ENCODE measurements around the gene FCAMR.
A peak's percentile ranks its signal among the peaks of the same experiment; 100 is the strongest.

Gene FCAMR, protein sequence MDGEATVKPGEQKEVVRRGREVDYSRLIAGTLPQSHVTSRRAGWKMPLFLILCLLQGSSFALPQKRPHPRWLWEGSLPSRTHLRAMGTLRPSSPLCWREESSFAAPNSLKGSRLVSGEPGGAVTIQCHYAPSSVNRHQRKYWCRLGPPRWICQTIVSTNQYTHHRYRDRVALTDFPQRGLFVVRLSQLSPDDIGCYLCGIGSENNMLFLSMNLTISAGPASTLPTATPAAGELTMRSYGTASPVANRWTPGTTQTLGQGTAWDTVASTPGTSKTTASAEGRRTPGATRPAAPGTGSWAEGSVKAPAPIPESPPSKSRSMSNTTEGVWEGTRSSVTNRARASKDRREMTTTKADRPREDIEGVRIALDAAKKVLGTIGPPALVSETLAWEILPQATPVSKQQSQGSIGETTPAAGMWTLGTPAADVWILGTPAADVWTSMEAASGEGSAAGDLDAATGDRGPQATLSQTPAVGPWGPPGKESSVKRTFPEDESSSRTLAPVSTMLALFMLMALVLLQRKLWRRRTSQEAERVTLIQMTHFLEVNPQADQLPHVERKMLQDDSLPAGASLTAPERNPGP

DNA sequence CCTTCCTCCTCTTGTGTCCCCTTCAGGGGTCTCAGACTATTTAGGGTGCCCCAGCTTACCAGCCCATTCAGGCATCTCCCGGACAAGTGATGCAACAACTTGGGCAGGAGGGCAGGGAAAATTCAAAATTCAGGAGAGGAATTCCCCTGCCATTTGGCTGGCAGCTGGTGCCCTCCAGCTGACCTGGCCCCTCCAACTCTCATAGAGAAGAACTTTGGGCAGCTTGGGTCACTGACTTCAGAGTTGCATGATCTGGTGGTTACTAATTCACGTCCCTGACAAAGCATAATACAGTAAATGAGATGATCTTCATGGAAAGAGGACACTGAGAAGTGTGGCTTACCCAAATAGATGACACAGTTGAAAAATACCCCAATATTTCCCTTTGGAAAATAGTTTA, at the start of gene FCAMR:
Gene FCAMR, minus strand, starts transcription at position 15 of the 400 bp plus-strand sequence. CDS start 335 bp downstream, outside the sequence.
- DNase-seq (ENCODE audit: low read depth) = no peak

DNA sequence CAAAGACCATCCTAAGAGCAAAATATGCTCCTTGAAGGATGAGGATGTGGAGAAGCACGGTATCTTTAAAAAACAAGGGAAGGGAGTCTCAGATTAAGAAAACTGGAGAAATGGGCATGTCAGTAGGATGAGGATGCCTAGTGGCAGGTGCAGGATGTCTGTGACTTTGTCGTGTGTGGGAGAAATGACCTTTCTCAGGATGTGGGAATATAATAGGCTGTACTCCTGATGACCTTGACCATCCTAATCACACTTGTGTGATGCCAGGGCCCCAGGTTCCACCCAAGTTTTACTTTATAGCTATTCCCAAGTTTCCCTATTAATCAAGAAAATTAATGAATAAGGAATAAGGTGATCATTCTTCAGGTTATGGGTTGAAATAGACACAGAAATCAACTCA, 49.4 kb upstream of the FCAMR start:
- DNase-seq (ENCODE audit: low read depth) = no peak

DNA sequence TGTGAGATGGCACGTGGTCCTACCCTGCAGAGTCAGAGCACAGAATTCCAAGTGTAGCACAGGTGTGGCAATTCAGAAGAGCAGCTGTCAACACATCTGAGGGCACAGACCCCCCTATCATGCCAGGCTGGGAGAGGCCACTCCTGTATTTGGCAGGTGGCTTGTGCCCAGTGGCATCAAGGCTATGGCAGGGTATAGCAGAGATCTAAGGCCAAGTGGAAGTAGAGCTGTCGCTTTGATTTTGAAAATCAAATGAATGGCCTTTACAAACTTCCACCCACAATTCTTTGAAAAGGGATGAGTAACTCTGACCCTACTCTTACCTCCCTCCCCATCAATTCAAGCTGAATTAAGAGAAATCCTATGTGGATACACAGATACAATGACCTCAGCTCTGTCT, 48.9 kb upstream of the FCAMR start:
- DNase-seq (ENCODE audit: low read depth) = no peak

DNA sequence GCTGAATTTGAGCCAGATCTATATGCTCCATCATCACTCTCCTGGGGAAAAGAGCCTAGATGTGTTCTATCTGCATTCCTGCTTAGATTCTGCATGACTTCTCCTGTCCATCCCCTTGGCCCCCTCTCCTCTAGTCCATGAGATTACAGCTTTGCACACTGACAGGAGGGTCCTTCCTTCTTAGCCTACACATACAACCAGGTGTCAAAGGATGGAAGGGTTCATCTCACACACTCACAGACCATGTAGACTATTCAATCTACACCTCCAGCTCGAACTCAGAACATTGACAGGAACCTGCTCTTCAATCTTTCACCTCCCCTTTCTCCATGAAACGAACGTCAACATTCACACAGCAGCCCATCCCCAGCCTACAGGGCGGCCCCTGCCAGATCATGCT, 48.4 kb upstream of the FCAMR start:
- no peak for DNase-seq (ENCODE audit: low read depth)

DNA sequence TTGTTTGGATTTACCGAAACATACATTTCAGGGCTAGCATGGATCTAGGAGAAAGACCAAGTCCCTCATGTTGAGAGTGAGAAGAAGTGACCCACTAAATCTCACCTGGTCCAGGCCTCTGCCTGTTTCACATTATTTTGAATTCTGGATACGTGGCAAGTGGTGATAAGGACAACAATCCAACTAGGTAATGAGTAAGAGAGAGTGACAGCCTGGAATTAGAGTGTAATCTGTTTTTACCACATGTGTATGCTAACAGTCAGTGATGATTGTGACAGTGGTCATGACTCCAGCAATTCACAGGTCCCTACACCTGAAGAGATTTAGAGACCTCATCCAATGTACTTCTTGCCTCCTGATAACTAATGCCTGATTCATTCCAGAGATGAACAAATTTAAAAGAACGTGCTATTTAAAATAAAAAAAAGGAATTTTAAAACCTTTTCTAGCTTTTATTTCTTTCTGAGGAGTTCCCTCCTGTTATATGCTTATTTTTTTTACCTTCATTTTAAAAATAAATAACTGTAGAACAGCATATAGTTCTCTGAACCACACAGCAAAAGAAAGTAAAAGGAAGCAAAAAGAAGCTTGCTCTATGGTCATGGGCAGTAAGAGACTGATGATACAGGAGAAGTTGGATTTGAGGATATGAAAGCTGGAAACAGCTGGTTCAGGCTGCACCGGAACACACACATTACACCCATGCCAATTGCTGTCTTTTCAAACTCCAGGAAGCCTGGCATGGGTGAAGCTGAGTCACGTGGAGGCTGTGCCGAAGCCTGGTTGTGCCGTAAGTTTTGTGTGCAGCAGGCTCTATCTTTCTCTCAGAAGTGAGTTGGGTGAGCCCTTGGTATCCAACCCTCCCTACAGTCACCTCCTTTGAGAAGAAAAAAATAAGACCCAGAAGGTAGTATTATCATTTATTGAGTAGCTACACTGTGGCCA, 47.6 kb upstream of the FCAMR start:
- DNase-seq (ENCODE audit: low read depth) = no peak

DNA sequence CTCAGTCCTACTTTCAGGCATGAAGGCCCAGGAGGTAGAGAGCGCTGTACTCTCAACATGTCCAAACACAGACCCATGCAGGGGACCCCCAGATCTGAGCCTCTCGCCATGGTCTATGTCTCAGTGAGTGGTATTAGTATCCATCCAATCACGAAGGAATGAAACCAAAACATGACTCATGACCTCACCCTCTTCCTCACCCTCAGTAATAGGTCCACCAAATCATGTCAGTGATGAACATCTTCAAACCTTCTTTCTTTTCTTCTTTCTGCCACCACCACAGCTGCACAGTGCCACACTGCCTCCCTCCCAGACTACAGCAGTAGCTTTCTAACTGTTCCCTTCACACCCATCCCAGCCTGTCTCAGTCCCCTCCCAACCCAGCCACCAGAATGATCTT, 45.5 kb upstream of the FCAMR start:
- DNase-seq (ENCODE audit: low read depth) = no peak

DNA sequence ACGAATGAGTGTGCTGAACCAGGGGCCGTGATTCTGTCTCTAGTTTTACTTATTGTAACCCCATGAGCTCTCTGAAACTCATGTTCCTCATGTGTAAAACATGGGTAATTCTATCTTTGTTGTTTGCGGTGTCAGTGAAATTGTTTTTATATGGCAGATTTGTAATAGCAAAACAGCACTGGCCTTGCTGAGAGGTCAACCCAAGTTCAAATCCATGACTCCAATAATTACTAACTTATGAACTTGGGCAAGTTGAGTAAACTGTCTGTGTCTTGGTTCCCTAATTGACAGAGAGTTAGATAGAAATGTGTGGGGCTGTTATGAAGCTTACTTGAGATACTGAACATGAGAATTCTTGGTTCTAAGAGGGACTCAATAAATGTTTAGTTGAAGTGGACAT, 44.5 kb upstream of the FCAMR start:
- no peak for DNase-seq (ENCODE audit: low read depth)

DNA sequence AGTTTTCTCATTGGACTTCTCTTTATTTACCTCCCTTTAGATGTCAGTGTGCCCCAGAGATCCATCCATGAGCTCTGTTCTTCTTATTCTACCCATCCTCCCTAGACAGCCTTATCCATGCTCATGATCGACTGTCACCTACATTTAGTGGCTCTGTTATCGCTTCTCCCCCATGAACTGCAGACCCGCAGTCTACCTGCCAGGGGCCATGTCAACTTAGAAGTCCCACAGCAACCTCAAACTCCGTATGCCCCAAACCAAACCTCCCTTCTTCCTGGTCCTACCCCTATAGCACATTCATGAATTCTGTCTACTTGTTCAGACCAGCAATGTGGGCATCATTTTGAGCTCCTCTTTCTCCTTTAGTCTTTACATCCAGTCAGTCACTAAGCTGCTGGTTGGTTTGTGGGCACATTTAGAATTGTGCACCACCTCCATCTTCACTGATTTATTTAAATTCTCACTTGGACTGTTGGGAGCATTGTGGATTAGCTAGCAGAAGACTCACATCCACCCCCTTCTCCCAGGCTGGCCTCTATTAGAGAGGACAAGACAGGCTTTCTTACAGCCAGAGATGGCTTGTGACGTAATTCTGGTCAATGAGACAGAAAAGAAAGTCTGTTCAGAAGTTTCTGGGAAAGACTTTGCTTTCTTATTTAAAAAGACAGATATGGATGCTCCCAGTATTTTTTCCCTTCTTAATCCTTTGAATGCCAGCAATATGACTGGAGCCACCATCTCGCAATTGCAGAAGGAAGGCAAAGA, 43.2 kb upstream of the FCAMR start:
- DNase-seq (ENCODE audit: low read depth) = no peak

DNA sequence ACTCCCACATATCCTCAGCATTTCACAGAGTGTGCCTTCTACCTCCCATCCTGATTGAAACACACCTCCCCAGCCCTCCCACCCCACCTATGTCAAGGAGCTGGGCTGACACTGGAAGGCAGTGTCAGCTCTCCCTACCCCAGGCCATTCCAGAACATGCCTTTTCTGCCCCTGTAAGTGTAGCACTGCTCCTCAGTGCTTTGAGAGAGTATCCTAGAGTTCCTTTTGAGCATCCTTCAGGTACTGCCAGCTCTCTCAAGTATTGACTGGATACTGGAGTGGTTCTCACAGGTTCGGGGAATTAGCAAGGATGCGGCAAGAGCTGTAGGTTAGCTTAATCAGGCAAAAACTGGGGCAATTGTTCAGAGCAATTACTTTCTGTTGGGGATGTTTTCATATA, 40.5 kb upstream of the FCAMR start:
- no peak for DNase-seq (ENCODE audit: low read depth)

DNA sequence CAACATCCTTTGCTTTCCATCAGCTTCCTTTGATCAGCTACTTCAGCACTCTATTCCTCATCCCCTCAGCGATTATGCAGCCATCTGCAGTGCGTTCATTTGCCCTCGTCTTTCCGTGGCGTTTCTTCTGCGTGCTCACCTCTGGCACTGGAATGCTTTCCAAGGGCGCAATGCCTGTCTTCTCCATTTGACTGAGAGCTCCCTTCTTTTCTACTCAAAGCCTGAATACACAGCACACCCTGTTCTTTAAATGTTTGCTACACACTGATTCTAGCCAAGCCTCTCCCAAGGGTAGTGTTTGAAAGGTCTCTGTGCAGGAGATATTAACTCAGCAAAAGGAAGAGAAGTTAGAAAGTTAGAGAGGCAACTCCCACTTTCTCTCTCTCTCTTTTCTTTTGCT, 39.7 kb upstream of the FCAMR start:
- no peak for DNase-seq (ENCODE audit: low read depth)

DNA sequence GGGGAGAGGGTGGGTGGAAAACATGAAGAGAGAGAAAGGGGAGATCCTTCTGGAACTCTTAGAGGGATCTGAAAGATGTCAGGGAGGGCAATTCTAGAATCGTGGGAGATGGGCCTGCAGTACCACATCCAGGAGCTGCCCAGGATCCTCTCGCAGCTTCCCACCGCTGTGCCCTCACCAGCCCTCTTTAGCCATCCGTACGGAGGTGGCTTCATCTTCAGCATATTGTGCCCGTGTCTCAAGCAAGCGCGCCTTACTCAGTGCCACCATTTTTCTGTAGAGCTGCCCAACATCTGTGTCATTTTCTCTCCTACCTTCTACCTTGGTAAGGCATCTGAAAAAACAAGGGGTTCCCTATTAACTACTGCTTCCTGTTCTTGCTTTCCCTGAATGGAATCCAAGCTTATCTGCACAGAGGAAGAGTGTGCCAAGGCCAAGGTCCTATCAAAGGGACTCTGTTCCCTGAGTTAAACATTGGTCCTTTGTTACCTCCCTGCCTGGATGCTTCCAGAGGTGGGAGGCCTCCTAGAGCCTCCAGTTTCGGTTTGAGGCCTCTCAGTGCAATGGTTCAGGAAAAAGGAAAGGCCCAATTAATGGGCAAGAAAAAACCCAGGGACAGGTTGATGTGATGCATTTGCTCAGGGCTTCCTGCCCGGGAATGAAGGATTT, 39.1 kb upstream of the FCAMR start:
- DNase-seq (ENCODE audit: low read depth) = no peak

DNA sequence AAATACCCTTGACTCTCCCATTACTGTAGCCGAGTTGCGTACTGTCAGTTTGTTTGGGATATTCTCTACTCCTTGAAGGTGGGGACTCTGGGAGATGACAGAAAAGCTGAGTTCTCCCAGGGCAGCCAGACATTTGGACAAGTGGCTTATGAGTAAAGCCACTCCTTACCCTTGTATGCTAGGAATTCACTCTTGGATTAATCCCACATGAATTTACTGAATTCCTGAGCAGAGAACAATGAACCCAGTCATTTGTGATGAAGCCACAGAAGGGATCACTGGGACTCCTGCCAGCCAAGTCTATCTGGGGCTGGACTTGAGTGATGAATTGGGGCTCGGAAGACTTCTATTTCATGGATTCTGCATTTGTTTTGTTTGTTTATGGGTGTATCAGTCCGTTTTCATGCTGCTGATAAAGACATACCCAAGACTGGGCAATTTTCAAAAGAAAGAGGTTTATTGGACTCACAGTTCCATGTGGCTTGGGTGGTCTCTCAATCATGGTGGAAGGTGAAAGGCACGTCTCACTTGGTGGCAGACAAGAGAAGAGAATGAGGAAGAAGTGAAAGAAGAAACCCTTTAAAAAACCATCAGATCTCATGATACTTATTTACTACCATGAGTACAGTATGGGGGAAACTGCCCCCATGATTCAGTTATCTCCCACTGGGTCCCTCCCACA, 37.2 kb upstream of the FCAMR start:
- no peak for DNase-seq (ENCODE audit: low read depth)

DNA sequence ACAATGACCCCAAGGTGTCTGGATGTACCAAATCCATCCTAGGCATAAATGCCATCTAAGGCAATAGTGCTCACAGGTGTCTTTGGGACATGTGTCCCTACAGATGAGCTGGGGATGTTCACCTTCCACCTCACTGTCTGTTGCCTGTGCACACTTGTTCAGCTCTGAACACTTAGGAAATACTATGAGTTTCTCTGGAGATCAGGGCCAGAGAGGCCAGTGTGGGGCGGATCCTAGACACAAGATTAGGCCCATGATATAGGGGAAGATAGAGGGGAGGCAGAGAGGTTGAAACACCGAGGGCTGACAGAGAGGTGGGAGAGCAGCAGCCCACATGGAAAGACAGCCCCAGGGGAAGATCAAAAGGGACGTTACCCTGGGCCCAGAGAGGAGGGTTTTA, 36.7 kb upstream of the FCAMR start:
- no peak for DNase-seq (ENCODE audit: low read depth)

DNA sequence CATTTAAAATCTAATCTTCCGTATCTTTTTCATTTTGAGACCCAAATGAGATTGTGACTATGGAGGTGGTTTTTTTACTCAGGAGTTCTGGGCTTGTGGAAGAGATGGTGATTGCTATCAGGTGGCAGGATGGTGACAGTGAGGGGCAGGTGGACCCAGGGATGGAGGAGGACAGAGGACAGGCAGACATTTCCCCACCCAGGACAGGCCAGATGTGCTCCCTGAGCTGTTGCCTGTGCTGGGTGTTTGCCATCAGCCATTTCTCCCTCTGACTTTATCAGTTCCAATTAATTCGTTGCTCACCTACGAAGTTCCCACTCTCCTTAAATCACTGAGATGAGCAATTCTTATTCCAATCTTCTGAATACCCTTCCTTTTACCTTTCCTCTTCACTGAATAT, 35.8 kb upstream of the FCAMR start:
- DNase-seq (ENCODE audit: low read depth) = no peak

DNA sequence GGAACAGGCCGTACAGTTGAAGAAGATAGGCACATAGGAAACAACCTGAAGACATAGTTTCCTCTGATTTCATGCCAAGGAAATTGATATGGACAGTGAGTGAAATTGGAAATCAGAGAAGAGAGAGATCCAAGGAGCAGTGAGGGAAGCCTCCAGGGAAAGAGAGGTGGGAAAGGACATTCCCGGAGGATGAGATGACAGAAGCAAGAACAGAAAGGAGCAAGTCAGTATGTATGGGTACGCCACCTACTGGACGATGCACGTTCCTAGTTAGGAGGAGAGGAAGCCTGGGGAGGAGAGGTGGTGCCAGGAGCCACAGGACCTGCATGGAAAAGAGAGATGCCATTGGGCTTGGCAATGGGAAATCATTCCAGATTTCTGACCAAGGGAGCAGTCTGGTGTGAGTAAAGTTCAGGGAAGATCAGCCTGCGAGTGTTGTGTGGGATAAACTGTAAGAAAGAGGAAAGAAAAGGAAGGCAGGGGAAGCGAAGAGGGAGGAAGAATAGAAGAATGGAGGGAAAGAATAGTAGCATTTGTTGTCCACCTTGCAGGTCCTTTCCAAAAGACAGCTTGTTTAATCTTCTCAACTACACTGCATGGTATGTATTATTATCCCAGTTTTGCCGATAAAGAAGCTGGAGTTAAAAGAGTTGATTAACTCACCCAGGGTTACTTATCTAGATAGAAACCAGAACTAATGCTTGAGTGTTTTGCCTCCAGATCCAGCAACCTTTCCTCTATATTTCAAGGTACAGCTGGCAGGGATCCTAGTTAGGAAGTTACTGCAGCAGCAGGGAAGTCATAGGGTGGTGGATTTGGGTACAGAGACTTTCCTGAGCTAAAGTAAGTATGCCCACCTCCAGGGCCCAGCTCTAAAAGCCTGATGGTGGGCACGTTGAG, 34.9 kb upstream of the FCAMR start:
- peak; percentile 3 for DNase-seq (ENCODE audit: low read depth)

DNA sequence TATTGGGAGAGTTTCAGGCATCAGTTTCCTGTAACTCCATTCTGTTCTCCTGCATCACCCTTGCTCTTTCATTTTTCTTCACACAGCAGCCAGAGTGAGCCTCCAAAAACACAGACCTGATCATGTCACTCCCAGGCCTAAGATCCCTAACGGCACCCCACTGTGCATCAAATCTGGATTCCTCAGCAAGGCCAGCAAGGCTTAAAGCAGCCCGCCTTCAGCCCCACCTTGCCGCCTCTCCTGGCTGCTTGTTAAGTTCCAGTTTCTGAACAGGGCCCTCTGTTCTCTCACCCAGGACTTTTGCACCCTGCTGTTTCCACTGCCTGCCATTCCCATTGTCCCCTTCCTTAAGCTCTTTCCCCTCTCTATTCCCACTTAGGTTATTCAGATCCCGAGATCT, 33.0 kb upstream of the FCAMR start:
- no peak for DNase-seq (ENCODE audit: low read depth)

DNA sequence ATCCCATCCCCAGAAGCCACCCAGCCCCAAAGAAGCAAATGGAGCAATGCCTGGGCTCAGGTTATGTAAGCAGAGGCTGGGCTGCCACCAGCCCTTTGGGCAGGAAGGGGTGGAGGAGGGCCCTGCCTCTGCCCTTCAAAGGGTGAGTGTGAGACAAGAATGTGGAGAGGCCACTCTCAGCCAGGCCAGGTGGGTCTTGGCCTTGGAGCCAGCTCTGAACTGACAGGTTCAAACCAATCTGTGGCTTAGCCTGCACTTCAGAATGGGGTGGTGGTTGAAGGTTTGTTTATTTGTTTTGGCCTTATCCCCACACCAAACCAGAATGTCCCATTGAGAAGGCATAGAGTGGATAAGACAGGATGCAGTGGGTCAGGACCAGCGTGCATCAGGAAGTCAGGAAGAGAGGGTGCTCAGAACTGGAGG, 32.5 kb upstream of the FCAMR start:
- DNase-seq (ENCODE audit: low read depth) = no peak

DNA sequence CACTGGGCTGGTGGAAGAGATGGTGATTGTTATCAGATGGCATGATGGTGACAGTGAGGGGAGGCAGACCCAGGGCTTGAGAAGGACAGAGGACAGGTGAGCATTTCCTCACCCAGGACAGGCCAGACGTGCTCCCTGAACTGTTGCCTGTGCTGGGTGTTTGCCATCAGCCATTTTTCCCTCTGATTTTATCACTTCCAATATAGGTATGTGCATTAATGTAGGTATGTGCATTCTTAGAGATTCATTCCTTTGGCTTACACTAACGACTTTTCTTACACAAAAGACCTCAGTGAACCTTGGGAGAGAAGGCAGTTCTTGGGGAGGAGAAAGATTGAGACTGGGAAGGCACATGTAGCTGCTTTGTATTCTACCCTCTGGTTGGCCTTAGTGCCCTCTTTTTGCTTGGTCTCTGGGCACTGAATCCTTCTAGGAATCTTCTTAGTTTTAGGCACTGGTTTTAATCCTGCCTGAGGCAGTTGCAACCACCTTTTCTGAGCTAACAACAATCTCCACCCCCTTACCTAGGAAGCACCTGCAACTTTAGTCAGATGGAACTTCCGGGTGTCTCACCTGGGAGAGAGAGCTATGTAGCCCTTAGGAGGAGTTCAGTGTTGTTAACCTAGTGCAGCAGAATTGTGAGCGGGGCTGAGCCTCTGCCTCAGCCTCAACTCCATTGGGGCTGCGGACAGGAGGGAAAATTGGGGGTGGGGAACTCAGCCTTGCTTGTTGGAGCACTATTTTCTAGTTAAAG, 31.4 kb upstream of the FCAMR start:
- DNase-seq (ENCODE audit: low read depth) = no peak

DNA sequence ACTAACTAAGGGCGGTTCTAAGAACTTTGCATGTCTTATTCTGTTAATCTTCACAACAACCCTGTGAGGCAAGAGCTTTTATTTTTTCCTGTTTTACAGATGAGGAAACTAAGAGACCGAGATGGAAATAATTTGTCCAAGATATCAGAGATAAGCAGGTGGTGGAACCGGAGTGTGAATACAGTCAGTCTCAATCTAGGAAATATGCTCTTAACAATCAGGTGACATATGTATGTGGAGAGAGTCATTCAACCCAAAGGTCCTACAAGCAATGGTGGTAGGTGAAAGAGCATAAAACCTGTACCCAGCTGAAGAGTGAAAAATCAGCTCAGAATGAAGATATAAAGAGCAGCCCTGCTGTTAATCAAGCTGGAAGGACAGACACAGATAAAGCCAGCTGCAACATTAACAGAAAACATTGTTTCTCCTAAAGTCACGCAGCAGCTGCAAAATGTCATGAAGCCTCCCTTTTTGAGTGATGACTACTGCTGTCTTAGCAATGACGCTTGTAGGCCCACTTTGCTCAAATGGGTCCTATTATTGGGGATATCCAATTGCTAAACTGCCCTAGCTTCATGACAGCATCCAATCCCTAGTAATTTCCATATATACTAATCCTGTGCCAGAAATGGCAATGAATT, 30.5 kb upstream of the FCAMR start:
- DNase-seq (ENCODE audit: low read depth) = no peak
